Stomach (tissue), 4 donors: ENCODE data around the gene MCC.

ENCODE experiments used
- CTCF ChIP-seq, 7 experiments: fragments of 450-650 bp in 4 of 7; fragments of 200-600 bp in 3 of 7; sonication (generic) in 3 of 7; IDR thresholded peaks; one replicate each; pipeline ENCODE4 v1.5.1; 2016 to 2019; ENCODE audit warnings: antibody characterized with exemption in 7 of 7, control low read depth in 2 of 7, mild to moderate bottlenecking in 1 of 7
- POLR2A ChIP-seq, 4 donors: fragments of 450-650 bp; IDR thresholded peaks; one replicate each; pipeline ENCODE4 v1.6.1; 2016; ENCODE audit warnings: antibody characterized with exemption in 4 of 4, control low read depth in 2 of 4, mild to moderate bottlenecking in 1 of 4, moderate library complexity in 1 of 4

GRCh38 chr5:113266913-113267227, 221.4 kb downstream of the MCC start:
- TF ChIP-seq CTCF (IDR thresholded peaks at IDR 0.05) (no peak), POLR2A (IDR thresholded peaks at IDR 0.05) (no peak)
